Stimulated activated CD8-positive, alpha-beta memory T cell treated with anti-CD3 and anti-CD28 coated beads, Interleukin-12 subunit alpha, Interleukin-12 subunit beta, amount 100 ng/mL, for 1 hour (primary cell): ENCODE data around the gene GYS2.
"Not testable (repeated sequence)": the region's sequence is repeated elsewhere in the genome, so short reads cannot be mapped to it uniquely, and the experiment has no call there.

Experiments used
- DNase-seq: peaks from one replicate; pipeline ENCODE4 v3.0.0-alpha.2; 2020; ENCODE audit warnings: low read depth

Gene GYS2

DNA sequence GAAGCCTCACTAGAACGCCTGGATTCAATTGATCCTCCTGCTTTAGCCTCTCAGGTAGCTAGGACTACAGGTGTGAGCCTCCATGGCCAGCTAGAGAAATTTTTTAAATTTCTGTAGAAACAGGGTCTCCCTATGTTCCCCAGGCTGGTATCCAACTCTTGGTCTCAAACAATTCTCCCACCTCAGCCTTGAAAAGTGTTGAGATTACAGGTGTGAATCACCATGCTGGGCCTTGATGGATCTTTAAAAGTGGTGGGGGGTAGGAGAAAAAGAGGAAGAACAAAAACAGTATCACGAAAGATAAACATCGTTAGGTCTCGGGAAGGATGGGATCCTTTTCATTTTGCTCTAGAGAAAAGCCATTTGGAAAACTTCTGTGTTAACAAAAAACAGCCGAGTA, 4.5 kb downstream of the GYS2 start:
- DNase-seq: no peak

DNA sequence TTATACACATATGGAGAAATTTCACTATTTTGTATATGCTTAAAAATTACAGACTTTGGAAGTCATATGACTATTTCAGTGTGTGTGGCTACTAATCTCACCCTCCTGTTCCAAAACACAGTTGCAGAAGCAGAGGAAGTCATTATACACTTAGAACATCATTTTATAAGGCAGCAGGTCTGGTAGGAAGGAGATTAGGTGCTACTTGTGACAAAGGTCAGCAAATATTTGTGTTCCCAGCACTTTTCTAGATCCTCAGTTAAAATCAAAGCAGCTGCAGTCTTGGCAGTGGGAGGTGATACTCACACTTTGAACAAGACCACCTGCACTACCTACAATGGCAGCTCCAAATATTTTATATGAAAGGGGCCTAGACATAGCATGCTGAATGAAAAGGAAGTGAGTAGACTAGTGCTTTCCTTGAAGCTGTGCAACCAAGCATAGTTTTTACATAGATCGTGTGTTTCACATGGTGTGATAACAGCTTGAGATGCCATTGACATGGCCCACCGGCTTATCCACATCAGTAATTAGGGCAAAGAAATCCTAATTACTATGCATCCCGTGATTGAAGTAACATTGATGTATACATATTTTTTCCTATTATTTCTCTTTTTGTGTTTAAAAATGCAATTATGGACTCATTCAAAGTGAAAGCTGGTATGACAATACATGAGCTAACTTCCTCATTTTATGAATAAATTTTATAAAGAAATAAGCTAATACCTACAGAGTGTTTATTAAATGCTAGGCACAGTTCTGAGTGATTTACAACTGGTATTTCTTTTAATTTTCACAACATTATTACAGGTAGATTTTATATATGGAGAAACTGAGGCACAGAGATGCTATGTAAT, 5.3 kb downstream of the GYS2 start:
- DNase-seq: no peak

DNA sequence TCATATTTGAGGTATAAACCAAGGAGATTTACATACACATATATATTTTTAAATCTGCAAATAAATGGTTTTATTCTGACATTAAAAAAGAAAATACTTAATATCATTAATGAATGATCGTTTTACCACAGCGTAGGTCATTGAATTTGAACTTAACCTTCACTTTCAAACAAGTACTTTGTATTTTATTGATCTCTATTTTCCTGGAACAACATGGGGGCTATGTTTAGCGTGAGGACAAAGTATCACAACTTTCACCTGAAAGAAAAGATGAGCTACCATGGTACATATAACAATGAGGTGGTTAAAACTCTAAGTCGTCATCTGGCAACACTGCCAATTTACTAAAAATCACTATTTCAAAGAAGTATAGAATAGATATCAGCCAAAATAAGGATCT, 6.0 kb downstream of the GYS2 start:
- no peak for DNase-seq

GRCh38 chr12:21595356-21595755, 9.3 kb downstream of the GYS2 start:
- DNase-seq: not testable (repeated sequence)

GRCh38 chr12:21585485-21585884, 19.2 kb downstream of the GYS2 start:
- DNase-seq: no peak

DNA sequence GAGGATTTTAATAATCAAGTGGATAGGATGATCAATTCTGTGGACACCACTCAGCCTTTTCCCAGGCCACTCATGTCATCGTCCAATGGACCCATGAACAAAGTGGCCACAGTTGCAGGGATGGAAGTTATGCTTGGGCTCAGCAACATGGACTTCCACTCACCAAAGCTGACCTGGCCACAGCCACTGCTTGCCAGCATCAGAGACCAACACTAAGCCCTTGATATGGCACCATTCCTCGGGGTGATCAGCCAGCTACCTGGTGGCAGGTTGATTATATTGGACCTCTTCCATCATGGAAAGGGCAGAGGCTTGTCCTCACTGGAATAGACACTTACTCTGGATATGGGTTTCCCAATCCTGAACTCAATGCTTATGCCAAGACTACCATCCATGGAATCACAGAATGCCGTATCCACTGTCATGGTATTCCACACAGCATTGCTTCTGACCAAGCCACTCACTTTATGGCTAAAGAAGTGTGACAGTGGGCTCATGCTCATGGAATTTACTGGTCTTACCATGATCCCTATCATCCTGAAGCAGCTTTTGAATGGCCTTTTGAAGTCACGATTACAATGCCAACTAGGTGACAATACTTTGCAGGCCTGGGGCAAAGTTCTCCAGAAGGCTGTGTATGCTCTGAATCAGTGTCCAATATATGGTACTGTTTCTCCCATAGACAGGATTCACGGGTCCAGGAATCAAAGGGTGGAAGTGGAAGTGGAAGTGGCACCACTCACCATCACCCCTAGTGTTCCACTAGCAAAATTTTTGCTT, 20.1 kb downstream of the GYS2 start:
- not testable (repeated sequence) for DNase-seq

- DNase-seq: no peak
Measured at GRCh38 chr12:21583587-21583986, 21.1 kb downstream of the GYS2 start.

- DNase-seq: no peak
Measured at GRCh38 chr12:21580748-21581516, 23.7 kb downstream of the GYS2 start.

DNA sequence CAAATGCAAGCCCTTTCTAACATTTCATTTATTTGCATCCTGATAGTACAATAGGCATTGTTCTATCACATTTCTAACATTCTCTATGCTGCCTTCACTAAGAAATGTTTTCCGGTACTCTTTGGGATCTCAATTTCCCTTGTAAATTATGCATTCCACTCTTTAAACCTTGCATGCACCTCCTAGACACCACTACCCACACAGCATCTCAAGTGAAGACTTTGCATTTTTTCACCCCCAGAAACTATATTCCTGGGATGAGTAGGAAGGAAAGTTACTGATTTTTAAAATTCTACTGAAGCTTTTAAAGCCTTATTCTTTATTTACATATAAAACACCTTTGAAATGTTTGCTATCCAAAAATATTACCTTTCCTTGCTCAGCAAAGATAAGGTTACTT, 27.1 kb downstream of the GYS2 start:
- no peak for DNase-seq

- DNase-seq: no peak
Measured at GRCh38 chr12:21576431-21576830, 28.2 kb downstream of the GYS2 start.

DNA sequence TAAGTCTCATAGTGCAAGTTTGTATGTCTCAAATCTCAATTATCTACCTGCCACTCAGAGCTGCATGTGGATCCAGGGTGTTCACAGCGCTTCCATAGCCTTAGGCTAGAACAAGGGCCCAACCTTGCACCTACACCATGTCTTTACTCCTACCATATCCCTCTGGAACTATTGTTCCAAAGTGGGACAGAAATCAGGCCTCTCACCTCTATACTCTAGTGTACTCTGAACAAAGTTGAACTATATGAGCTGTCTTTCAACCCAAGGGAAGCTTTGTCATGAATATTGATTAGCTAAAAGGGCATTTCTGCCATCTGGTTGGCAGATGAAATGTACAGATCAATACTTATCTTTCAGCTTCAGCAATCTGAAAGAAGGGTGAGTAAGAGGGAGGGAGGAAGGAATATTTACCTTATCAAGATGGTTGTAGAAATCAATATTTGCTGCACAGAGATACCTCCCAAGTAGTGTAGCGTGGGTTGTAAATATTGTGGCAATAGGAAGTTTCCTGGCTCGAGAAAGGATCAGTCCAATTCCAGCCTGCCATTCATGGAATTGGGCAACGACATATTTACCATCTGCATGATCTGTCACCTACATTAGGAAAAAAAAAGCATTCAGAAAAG, 30.8 kb downstream of the GYS2 start:
- no peak for DNase-seq

DNA sequence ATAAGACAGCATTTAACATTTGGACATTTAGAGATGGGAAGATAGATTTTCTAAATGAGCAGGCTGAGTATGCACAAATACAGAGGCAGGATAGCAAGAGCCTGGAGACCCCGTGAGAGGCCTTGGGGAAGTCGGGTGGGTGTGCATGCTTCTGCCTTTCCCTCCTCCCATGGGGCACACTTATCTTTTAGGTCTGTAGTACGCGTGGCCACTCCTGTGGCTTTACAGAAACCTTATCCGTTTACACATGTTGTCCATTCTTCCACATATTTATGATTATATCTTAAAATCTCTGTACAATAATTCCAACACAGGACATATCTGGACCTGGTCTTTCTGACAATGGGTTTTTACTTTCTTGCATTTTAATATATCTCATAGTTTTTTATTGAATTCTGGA, 33.6 kb downstream of the GYS2 start:
- no peak for DNase-seq

DNA sequence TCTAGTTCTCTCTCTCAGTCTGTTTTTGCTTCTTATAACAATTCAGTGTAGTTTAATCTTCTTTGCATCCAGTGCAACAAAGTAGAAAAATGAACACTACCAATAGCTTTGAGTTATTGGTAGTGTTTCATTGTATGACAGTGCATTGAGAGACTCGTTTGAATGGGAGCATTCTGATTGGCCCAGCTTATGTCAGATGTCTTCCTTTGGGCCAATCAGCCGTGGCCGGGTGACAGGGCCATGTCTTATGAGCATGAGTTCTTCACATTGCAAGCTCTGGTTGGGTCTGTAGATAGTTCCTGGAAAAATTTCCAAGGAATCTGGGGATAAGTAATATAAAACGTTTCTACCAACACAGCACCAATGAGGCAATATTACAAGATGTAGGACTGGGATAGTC, 36.5 kb downstream of the GYS2 start:
- no peak for DNase-seq

- DNase-seq: no peak
Measured at GRCh38 chr12:21566907-21567394, 37.7 kb downstream of the GYS2 start.

DNA sequence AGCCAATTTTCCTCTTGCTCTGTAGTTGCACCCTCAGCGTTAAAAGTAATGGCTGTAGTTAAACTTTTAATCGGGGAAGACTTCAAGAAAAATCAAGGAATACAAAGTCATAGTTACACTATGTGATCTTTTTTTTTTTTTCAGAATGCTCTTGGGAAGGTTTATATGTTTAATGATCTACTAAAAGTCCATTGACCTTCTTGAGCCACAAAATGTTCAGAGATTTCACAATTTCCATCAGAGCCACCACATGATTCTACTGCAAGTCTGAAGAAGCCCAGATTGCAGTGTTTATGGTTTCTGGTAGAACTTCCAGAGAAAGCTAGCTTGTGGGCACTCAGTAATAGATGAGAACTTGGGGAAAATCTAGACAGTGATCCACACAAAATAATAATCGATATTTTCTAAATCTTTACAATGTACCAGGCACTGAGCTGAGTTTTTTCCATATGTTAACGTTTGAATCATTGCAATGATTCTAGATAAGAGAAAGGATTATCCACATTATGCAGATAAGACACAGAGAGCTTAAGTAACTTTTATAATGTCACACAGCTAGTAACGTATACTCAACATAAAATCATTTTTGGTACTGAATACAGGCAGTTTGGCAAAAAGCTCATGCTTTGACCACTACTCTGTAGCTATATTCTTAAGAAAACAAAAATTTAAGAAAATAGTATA, 38.3 kb downstream of the GYS2 start:
- DNase-seq: no peak

GRCh38 chr12:21562859-21563258, 41.8 kb downstream of the GYS2 start:
- no peak for DNase-seq

GRCh38 chr12:21561158-21561557, 43.5 kb downstream of the GYS2 start:
- DNase-seq: no peak

GRCh38 chr12:21559855-21560569, 44.6 kb downstream of the GYS2 start:
- no peak for DNase-seq

DNA sequence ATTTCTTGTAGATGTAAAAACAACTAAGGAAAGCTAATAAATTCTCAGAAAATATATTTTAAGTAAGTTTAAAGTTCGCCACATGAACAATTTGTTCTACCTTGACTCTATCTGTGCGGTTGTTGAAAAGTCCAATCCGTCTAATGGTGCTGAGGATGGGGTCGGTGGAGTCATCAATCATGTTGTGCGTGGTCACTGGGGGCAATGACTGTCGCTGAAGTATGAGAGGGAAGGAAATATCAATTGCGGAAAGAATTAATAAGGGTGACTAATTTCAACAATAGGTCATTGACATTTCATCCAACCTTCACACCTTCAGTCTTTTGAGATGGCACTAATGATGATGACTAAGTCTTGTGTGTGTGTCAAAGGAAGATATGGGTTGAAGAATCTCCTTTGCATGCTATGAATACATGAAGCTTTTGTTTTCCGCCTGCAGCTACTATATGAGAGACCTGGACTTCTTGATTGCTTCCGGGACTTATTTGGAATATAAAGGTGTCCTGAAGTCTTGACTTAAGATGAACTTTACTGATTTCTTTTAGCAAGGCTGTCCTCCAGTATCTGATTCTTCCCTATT, 46.5 kb downstream of the GYS2 start:
- no peak for DNase-seq

DNA sequence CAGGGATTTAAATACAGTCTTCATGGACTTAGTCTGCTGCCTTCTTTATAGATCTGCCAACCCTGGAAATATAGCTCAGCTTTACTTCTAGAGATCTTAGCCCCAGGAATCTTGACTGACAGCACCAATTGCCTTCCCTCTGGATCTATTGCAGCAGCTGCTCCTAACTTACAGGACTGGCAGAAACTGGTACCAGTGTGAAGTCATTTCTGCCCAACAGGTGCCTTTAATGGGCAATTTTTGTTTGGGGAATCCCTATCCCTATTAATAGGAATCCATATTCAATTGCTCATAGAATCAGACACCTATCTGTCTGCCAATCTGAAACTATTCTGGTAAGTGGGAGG, 51.3 kb downstream of the GYS2 start:
- no peak for DNase-seq
